Brain microvascular endothelial cell (primary cell): Measurements from ENCODE around the gene ROBO1.

Source experiments
- DNase-seq: peaks from one replicate; pipeline ENCODE4 v3.0.0-alpha.2; 2020
- H3K27ac ChIP-seq: fragments of 250-450 bp; sonication (Bioruptor Pico); 2 replicates; pipeline ENCODE4 v1.5.1; 2020; ENCODE audit warnings: mild to moderate bottlenecking, moderate library complexity
- H3K27me3 ChIP-seq: fragments of 250-450 bp; sonication (Bioruptor Pico); replicated peaks from 2 replicates; pipeline ENCODE4 v1.5.1; 2020; ENCODE audit warnings: mild to moderate bottlenecking
- H3K36me3 ChIP-seq: fragments of 250-450 bp; sonication (Bioruptor Pico); replicated peaks from 2 replicates; pipeline ENCODE4 v1.5.1; 2020; ENCODE audit warnings: mild to moderate bottlenecking
- H3K4me3 ChIP-seq: 2 replicates; pipeline ENCODE4 v1.5.1; 2011; ENCODE audit warnings: low read depth, mild to moderate bottlenecking, control low read depth, low read length, moderate library complexity
- CTCF ChIP-seq: IDR thresholded peaks from 2 replicates; pipeline ENCODE4 v1.5.1; 2011; ENCODE audit warnings: low read depth, mild to moderate bottlenecking, moderate library complexity, low read length, control low read depth, inconsistent platforms; ENCODE audit errors: missing control alignments
- in situ Hi-C: cut with HindIII; loops from 2 replicates; pipeline ENCODE4 v1.10.0; 2017; ENCODE audit warnings: low sequenced_read_pairs, low pct_ligation_motif_present

ROBO1 gene

GRCh38 chr3:78990156-78990555 lies 777.6 kb downstream of the ROBO1 start:
- no peaks in the 10 kb centered on the region for H3K36me3 ChIP-seq
- no peak overlapping the region for H3K4me3 ChIP-seq
- in situ Hi-C loops, result no loop called here
- no peaks in the 10 kb centered on the region for H3K27me3 ChIP-seq
- DNase-seq, result no peak
- H3K27ac ChIP-seq, result no peak overlapping the region
- no peak for TF ChIP-seq CTCF

GRCh38 chr3:78988324-78988723 lies 779.5 kb downstream of the ROBO1 start:
- in situ Hi-C loops, result no loop called here
- TF ChIP-seq CTCF, result peak; percentile 41
- DNase-seq, result no peak

GRCh38 chr3:78986416-78987101 lies 781.2 kb downstream of the ROBO1 start:
- Histone ChIP-seq H3K27me3 (no peaks in the 10 kb centered on the region), H3K36me3 (no peaks in the 10 kb centered on the region), H3K27ac (no peak overlapping the region), H3K4me3 (no peak overlapping the region)
- in situ Hi-C loops, result no loop called here
- TF ChIP-seq CTCF, result no peak
- no peak for DNase-seq

More at GRCh38 chr3:78988324-78988723, 779.5 kb downstream of the ROBO1 start:
- Histone ChIP-seq H3K36me3 (no peaks in the 10 kb centered on the region), H3K27me3 (no peaks in the 10 kb centered on the region), H3K4me3 (no peak overlapping the region), H3K27ac (no peak overlapping the region)

GRCh38 chr3:78985981-78986380 lies 781.8 kb downstream of the ROBO1 start:
- TF ChIP-seq CTCF, result no peak
- Histone ChIP-seq H3K36me3 (no peaks in the 10 kb centered on the region), H3K27me3 (no peaks in the 10 kb centered on the region), H3K4me3 (no peak overlapping the region), H3K27ac (no peak overlapping the region)
- in situ Hi-C loops, result no loop called here
- no peak for DNase-seq

- no peak overlapping the region for H3K27ac ChIP-seq
- in situ Hi-C loops, result no loop called here
These were observed 788.8 kb downstream of the ROBO1 start for GRCh38 chr3:78979028-78979427.

More at GRCh38 chr3:78979028-78979427, 788.8 kb downstream of the ROBO1 start:
- no peak for DNase-seq
- TF ChIP-seq CTCF, result no peak
- H3K36me3 ChIP-seq, result no peaks in the 10 kb centered on the region
- no peaks in the 10 kb centered on the region for H3K27me3 ChIP-seq
- H3K4me3 ChIP-seq, result no peak overlapping the region
